IgD-negative memory B cell (primary cell): ENCODE measurements around the gene BOD1L2. TPM values are rescaled to one million over a fixed set of nuclear protein-coding genes. Genes with fewer than 3 reads are reported as not detected.

ENCODE experiments used
- H3K27ac Mint-ChIP-seq, 3 donors: one replicate each; pipeline ENCODE4 v1.8.0; 2020 to 2022; ENCODE audit warnings: mild to moderate bottlenecking in 3 of 3, mixed read lengths in 3 of 3, moderate library complexity in 1 of 3
- H3K27me3 Mint-ChIP-seq: one replicate; pipeline ENCODE4 v1.8.0; 2021; ENCODE audit warnings: mixed read lengths
- H3K36me3 Mint-ChIP-seq: one replicate; pipeline ENCODE4 v1.8.0; 2020; ENCODE audit warnings: mild to moderate bottlenecking, mixed read lengths
- H3K4me1 Mint-ChIP-seq, 3 donors: one replicate each; pipeline ENCODE4 v1.8.0; 2020 to 2022; ENCODE audit warnings: mixed read lengths in 3 of 3, mild to moderate bottlenecking in 1 of 3
- H3K4me3 Mint-ChIP-seq, 4 donors: one replicate each; pipeline ENCODE4 v1.8.0; 2020 to 2022; ENCODE audit warnings: mild to moderate bottlenecking in 4 of 4, mixed read lengths in 4 of 4, moderate library complexity in 3 of 4
- H3K9me3 Mint-ChIP-seq, 3 donors: one replicate each; pipeline ENCODE4 v1.8.0; 2020 to 2021; ENCODE audit warnings: mixed read lengths in 3 of 3, mild to moderate bottlenecking in 1 of 3
- polyA plus RNA-seq: library from polyadenylated mRNA; unstranded; fragments of 300-500 nt; fragmentation: Illumina TruSeq; gene quantifications from one replicate; pipeline ENCODE4 v1.2.3, GENCODE V29; 2021

Gene BOD1L2
- not detected for polyA plus RNA-seq

GRCh38 chr18:57146956-57147636 lies at the start of gene BOD1L2:
BOD1L2 (plus strand) TSS chr18:57147087; CDS start chr18:57147313, 226 bp downstream.
- H3K4me3 Mint-ChIP-seq, result no peak within 1 kb of the TSS
- H3K36me3 Mint-ChIP-seq, result peaks cover 3% of the 10 kb centered on the region
- no peak within 1 kb of the TSS for H3K27ac Mint-ChIP-seq
- H3K4me1 Mint-ChIP-seq, result peaks cover 0 to 4% (median 2%) of the 10 kb centered on the region in 3 donors
- H3K9me3 Mint-ChIP-seq, result peaks cover 2 to 3% (median 3%) of the 10 kb centered on the region in 3 donors
- peaks cover 42% of the 10 kb centered on the region for H3K27me3 Mint-ChIP-seq

GRCh38 chr18:57107140-57107832 lies 39.6 kb upstream of the BOD1L2 start:
- Mint-ChIP-seq H3K4me3 (no peak overlapping the region), H3K9me3 (peaks cover 0 to 11% (median 6%) of the 10 kb centered on the region in 3 donors), H3K36me3 (no peaks in the 10 kb centered on the region), H3K4me1 (no peaks in the 10 kb centered on the region), H3K27ac (no peak overlapping the region), H3K27me3 (peaks cover 11% of the 10 kb centered on the region)

- Mint-ChIP-seq H3K27ac (no peak overlapping the region), H3K4me1 (no peaks in the 10 kb centered on the region), H3K9me3 (peaks cover 0 to 6% (median 5%) of the 10 kb centered on the region in 3 donors), H3K36me3 (no peaks in the 10 kb centered on the region), H3K4me3 (no peak overlapping the region), H3K27me3 (peaks cover 19% of the 10 kb centered on the region)
Measured at GRCh38 chr18:57110290-57110689, 36.6 kb upstream of the BOD1L2 start.

GRCh38 chr18:57113799-57114420 lies 33.0 kb upstream of the BOD1L2 start:
- peaks cover 0 to 2% (median 2%) of the 10 kb centered on the region in 3 donors for H3K9me3 Mint-ChIP-seq
- H3K36me3 Mint-ChIP-seq, result no peaks in the 10 kb centered on the region
- H3K4me3 Mint-ChIP-seq, result no peak overlapping the region
- no peaks in the 10 kb centered on the region for H3K4me1 Mint-ChIP-seq
- no peak overlapping the region for H3K27ac Mint-ChIP-seq
- peaks cover 20% of the 10 kb centered on the region for H3K27me3 Mint-ChIP-seq

- Mint-ChIP-seq H3K4me1 (peaks cover 0 to 1% (median 0%) of the 10 kb centered on the region in 3 donors), H3K9me3 (peaks cover 0 to 2% (median 0%) of the 10 kb centered on the region in 3 donors), H3K4me3 (no peak overlapping the region), H3K36me3 (no peaks in the 10 kb centered on the region), H3K27me3 (peaks cover 26% of the 10 kb centered on the region), H3K27ac (peak overlapping the region in 1 of 3 donors; percentile 23)
Measured at GRCh38 chr18:57116598-57117132, 30.2 kb upstream of the BOD1L2 start.

- H3K4me1 Mint-ChIP-seq, result peaks cover 0 to 1% (median 0%) of the 10 kb centered on the region in 3 donors
- H3K27ac Mint-ChIP-seq, result no peak overlapping the region
- peaks cover 28% of the 10 kb centered on the region for H3K27me3 Mint-ChIP-seq
- H3K4me3 Mint-ChIP-seq, result no peak overlapping the region
- H3K36me3 Mint-ChIP-seq, result no peaks in the 10 kb centered on the region
- peaks cover 0 to 2% (median 0%) of the 10 kb centered on the region in 3 donors for H3K9me3 Mint-ChIP-seq
Measured at GRCh38 chr18:57121542-57122112, 25.3 kb upstream of the BOD1L2 start.

GRCh38 chr18:57122936-57123510 lies 23.9 kb upstream of the BOD1L2 start:
- peaks cover 28% of the 10 kb centered on the region for H3K27me3 Mint-ChIP-seq
- H3K9me3 Mint-ChIP-seq, result peaks cover 0 to under 1% (median 0%) of the 10 kb centered on the region in 3 donors
- no peaks in the 10 kb centered on the region for H3K36me3 Mint-ChIP-seq

GRCh38 chr18:57125627-57126026 lies 21.3 kb upstream of the BOD1L2 start:
- Mint-ChIP-seq H3K4me3 (no peak overlapping the region), H3K36me3 (no peaks in the 10 kb centered on the region), H3K9me3 (peaks cover 0 to 2% (median 0%) of the 10 kb centered on the region in 3 donors), H3K4me1 (peaks cover 0 to 1% (median 0%) of the 10 kb centered on the region in 3 donors), H3K27ac (peak overlapping the region in 1 of 3 donors; percentile 52), H3K27me3 (peaks cover 30% of the 10 kb centered on the region)

More at GRCh38 chr18:57122936-57123510, 23.9 kb upstream of the BOD1L2 start:
- H3K27ac Mint-ChIP-seq, result no peak overlapping the region
- peaks cover 0 to 1% (median 0%) of the 10 kb centered on the region in 3 donors for H3K4me1 Mint-ChIP-seq
- H3K4me3 Mint-ChIP-seq, result no peak overlapping the region

GRCh38 chr18:57128220-57128932 lies 18.5 kb upstream of the BOD1L2 start:
- Mint-ChIP-seq H3K27me3 (peaks cover 18% of the 10 kb centered on the region), H3K36me3 (no peaks in the 10 kb centered on the region), H3K27ac (no peak overlapping the region), H3K4me1 (no peaks in the 10 kb centered on the region), H3K9me3 (peaks cover 0 to 2% (median 0%) of the 10 kb centered on the region in 3 donors), H3K4me3 (no peak overlapping the region)

GRCh38 chr18:57131101-57131500 lies 15.8 kb upstream of the BOD1L2 start:
- Mint-ChIP-seq H3K4me3 (no peak overlapping the region), H3K27ac (no peak overlapping the region), H3K4me1 (no peaks in the 10 kb centered on the region), H3K36me3 (no peaks in the 10 kb centered on the region), H3K27me3 (peaks cover 19% of the 10 kb centered on the region), H3K9me3 (peaks cover 0 to 4% (median 0%) of the 10 kb centered on the region in 3 donors)

- Mint-ChIP-seq H3K27me3 (peaks cover 17% of the 10 kb centered on the region), H3K4me1 (no peaks in the 10 kb centered on the region), H3K4me3 (no peak overlapping the region), H3K27ac (no peak overlapping the region), H3K36me3 (no peaks in the 10 kb centered on the region), H3K9me3 (peaks cover 0 to 5% (median 4%) of the 10 kb centered on the region in 3 donors)
Measured at GRCh38 chr18:57131782-57132181, 15.1 kb upstream of the BOD1L2 start.

- Mint-ChIP-seq H3K36me3 (no peaks in the 10 kb centered on the region), H3K4me1 (no peaks in the 10 kb centered on the region), H3K27ac (no peak overlapping the region), H3K27me3 (peaks cover 15% of the 10 kb centered on the region), H3K4me3 (no peak overlapping the region), H3K9me3 (peaks cover 0 to 9% (median 6%) of the 10 kb centered on the region in 3 donors)
Measured at GRCh38 chr18:57134618-57135135, 12.2 kb upstream of the BOD1L2 start.

GRCh38 chr18:57135699-57136098 lies 11.2 kb upstream of the BOD1L2 start:
- Mint-ChIP-seq H3K4me1 (no peaks in the 10 kb centered on the region), H3K4me3 (no peak overlapping the region), H3K36me3 (no peaks in the 10 kb centered on the region), H3K27me3 (peaks cover 15% of the 10 kb centered on the region), H3K9me3 (peaks cover 0 to 9% (median 4%) of the 10 kb centered on the region in 3 donors), H3K27ac (no peak overlapping the region)

- H3K9me3 Mint-ChIP-seq, result peaks cover 0 to 9% (median 4%) of the 10 kb centered on the region in 3 donors
- no peak overlapping the region for H3K27ac Mint-ChIP-seq
- peaks cover 20% of the 10 kb centered on the region for H3K27me3 Mint-ChIP-seq
- H3K36me3 Mint-ChIP-seq, result no peaks in the 10 kb centered on the region
- H3K4me3 Mint-ChIP-seq, result no peak overlapping the region
- no peaks in the 10 kb centered on the region for H3K4me1 Mint-ChIP-seq
Measured at GRCh38 chr18:57137847-57138246, 9.0 kb upstream of the BOD1L2 start.
